OCI-LY3 (cell line): ENCODE measurements around the gene FOSL2.

ENCODE experiments used
- H2AFZ ChIP-seq: fragments of 200-600, 300-600 bp; shearing (Covaris generic); 2 replicates; pipeline ENCODE4 v1.6.0; 2014; ENCODE audit warnings: antibody characterized with exemption, low read depth, low read length
- H3K27ac ChIP-seq: fragments of 200-600, 300-600 bp; sonication (generic); 2 replicates; pipeline ENCODE4 v1.5.1; 2014; ENCODE audit warnings: mild to moderate bottlenecking, low read length, moderate library complexity, mixed read lengths
- H3K27me3 ChIP-seq: fragments of 200-600, 300-600 bp; sonication (generic); 2 replicates; pipeline ENCODE4 v1.6.1; 2014; ENCODE audit warnings: low read depth, low read length, mixed read lengths
- H3K36me3 ChIP-seq: fragments of 200-600, 300-600 bp; sonication (generic); replicated peaks from 2 replicates; pipeline ENCODE3; 2014; ENCODE audit warnings: low read depth, low read length, mixed read lengths
- H3K4me1 ChIP-seq: fragments of 300-600, 200-600 bp; sonication (generic); 2 replicates; pipeline ENCODE4 v1.6.1; 2014; ENCODE audit warnings: low read length, mixed read lengths
- H3K4me2 ChIP-seq: fragments of 200-600, 300-600 bp; sonication (generic); 2 replicates; pipeline ENCODE4 v1.6.1; 2014; ENCODE audit warnings: low read length, mixed read lengths
- H3K4me3 ChIP-seq: fragments of 300-600, 200-600 bp; sonication (generic); 2 replicates; pipeline ENCODE4 v1.5.1; 2014; ENCODE audit warnings: antibody characterized with exemption, mild to moderate bottlenecking, low read length, moderate library complexity
- H3K79me2 ChIP-seq: fragments of 300-600, 200-600 bp; shearing (Covaris generic); 2 replicates; pipeline ENCODE4 v1.6.1; 2014; ENCODE audit warnings: mild to moderate bottlenecking, low read length, mixed read lengths
- H3K9ac ChIP-seq: fragments of 300-600, 200-600 bp; shearing (Covaris generic); 2 replicates; pipeline ENCODE4 v1.6.0; 2014; ENCODE audit warnings: mild to moderate bottlenecking, low read length, moderate library complexity
- H3K9me3 ChIP-seq: fragments of 200-600, 300-600 bp; shearing (Covaris generic); 2 replicates; pipeline ENCODE4 v1.6.1; 2014; ENCODE audit warnings: low read length, mixed read lengths; ENCODE audit not compliant: insufficient read depth
- H4K20me1 ChIP-seq: fragments of 200-600, 300-600 bp; sonication (generic); 2 replicates; pipeline ENCODE4 v1.6.1; 2016; ENCODE audit warnings: low read length, mixed read lengths; ENCODE audit not compliant: insufficient read depth
- EZH2phosphoT487 ChIP-seq: fragments of 200-600 bp; shearing (Covaris generic); IDR thresholded peaks from 2 replicates; pipeline ENCODE4 v1.6.1; 2018; ENCODE audit warnings: antibody characterized with exemption, mixed run types, low read depth
- TF ChIP-seq, protein P1 (sequence below): fragments of 200-600, 300-600 bp; sonication (generic); IDR thresholded peaks from 2 replicates; pipeline ENCODE4 v1.5.1; 2014; ENCODE audit warnings: antibody characterized with exemption, low read length, low read depth

Gene FOSL2

DNA sequence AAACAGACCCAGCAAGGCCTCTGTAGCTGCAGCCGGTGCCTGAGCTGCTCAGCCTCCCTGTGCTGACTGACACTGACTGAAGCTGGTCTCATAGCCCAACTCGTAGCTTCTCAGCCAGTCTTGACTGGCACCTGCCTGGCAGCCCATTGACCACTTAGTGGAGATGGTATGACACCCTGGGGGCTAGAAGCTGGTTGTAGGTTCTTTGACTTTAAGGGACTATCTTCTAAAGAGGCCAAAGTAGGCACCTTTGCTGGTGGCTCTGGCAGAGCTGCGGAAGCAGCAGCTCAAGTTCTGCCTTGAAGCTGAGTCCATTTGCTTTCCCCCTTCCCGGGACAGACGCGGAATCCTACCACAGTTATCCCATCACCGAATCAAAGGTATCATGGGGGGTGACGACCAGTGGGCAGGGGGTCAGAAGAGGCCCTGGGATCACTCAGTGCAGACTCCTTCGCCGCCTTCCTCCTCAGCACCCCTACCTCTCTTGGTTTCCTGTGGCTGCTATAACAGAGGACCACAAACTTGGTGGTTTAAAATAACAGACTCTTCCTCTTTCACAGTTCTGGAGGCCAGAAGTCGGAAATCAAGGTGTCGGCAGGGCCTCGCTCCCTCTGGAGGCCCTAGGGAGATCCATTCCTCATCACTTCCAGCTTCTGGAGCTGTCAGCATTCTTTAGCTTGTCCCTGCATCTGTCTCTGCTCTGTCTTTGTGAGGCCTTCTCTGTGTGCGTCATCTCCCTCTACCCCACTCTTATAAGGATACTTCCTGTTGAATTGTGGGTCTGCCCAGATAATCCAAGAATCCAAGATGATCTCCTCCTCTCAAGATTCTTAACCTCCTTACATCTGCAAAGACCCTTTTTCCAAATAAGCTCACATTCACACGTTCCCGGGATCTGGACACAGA, 13.7 kb upstream of the FOSL2 start:
- Histone ChIP-seq H3K79me2 (no peaks in the 10 kb centered on the region), H2AFZ (no peak overlapping the region), H3K4me1 (no peaks in the 10 kb centered on the region), H3K4me2 (no peak overlapping the region), H3K9me3 (no peaks in the 10 kb centered on the region), H3K4me3 (no peak overlapping the region), H4K20me1 (no peaks in the 10 kb centered on the region), H3K9ac (no peak overlapping the region), H3K27me3 (peaks cover 18% of the 10 kb centered on the region), H3K36me3 (no peaks in the 10 kb centered on the region), H3K27ac (no peak overlapping the region)
- TF ChIP-seq EZH2phosphoT487, result no peak
- TF ChIP-seq, protein P1, sequence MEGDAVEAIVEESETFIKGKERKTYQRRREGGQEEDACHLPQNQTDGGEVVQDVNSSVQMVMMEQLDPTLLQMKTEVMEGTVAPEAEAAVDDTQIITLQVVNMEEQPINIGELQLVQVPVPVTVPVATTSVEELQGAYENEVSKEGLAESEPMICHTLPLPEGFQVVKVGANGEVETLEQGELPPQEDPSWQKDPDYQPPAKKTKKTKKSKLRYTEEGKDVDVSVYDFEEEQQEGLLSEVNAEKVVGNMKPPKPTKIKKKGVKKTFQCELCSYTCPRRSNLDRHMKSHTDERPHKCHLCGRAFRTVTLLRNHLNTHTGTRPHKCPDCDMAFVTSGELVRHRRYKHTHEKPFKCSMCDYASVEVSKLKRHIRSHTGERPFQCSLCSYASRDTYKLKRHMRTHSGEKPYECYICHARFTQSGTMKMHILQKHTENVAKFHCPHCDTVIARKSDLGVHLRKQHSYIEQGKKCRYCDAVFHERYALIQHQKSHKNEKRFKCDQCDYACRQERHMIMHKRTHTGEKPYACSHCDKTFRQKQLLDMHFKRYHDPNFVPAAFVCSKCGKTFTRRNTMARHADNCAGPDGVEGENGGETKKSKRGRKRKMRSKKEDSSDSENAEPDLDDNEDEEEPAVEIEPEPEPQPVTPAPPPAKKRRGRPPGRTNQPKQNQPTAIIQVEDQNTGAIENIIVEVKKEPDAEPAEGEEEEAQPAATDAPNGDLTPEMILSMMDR, result no peak

DNA sequence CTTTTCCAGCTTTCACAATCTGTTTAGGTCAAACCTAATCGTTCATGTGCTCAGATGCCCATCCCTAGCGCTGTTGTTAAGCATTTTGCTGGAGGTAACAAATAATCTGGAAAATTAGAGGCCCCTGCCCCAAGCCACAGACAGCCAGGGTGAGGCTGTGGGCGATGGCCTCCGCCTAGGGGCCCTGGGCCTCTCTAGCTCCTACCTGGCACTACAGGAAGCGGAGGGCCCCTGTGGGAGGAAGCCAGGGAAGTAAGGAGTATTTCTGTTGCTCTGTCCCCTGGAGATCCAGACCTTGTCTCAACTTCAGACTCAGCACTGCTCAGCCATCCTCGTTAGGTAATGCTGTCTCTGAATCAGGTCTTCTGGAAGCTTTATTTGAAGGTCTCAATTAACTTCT, 12.4 kb upstream of the FOSL2 start:
- Histone ChIP-seq H3K9ac (no peak overlapping the region), H3K4me1 (no peaks in the 10 kb centered on the region), H3K27me3 (peaks cover 12% of the 10 kb centered on the region), H3K4me2 (no peak overlapping the region), H4K20me1 (no peaks in the 10 kb centered on the region), H3K36me3 (no peaks in the 10 kb centered on the region), H2AFZ (no peak overlapping the region), H3K4me3 (no peak overlapping the region), H3K79me2 (no peaks in the 10 kb centered on the region), H3K9me3 (no peaks in the 10 kb centered on the region), H3K27ac (no peak overlapping the region)
- TF ChIP-seq EZH2phosphoT487, result no peak
- TF ChIP-seq, protein P1, result no peak

DNA sequence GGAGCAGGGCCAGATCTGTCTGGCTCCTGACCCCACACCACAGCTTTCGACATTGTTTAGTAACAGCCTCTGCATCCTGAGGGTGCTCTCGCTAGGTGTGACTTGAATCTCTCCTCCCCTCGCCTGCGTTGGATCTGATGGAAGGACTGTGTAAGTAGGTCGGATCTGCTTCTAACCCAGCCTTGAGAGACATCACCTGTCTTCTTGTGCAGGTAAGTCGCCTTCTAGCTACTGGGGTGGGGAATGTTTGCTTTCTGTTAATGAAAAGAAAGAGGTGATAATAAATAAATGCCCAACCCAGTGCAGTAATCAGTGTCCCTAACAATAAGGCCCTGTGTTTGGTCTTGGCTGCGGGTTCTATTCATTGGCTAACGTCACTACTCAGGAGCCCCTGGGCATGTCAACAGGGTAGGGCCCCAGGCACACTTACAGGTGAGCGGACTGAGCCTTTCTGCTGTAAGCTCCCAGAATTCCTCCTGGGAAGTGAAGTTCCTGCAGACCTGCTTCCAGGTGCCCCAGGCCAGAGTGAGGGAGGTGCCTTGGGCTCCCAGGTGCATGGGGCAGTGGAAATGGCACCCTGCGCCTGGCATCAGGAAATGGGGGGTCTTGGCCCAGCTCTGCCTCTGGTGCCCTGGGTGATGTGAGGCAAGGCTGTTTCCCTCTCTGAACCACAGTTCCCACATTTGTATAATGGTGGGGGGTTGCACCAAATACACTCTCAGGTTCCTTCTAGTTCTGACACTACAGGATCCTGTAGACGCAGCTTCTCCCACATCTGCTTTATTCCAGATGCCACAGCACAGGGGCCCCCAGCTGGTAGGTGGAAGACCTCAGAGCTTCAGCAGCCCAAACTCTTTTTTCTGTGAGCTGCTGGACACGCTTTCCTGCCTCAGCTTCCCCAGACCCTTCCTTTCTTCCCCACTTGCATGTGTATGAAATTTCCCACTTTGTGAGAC, 11.2 kb upstream of the FOSL2 start:
- H3K4me3 ChIP-seq, result no peak overlapping the region
- no peaks in the 10 kb centered on the region for H3K9me3 ChIP-seq
- H3K79me2 ChIP-seq, result no peaks in the 10 kb centered on the region
- TF ChIP-seq EZH2phosphoT487, result no peak
- TF ChIP-seq, protein P1, result peak; percentile 13; the same call in 1 of the 2 replicates
- no peak overlapping the region for H3K4me2 ChIP-seq
- H3K9ac ChIP-seq, result no peak overlapping the region
- H3K4me1 ChIP-seq, result no peaks in the 10 kb centered on the region
- H3K27ac ChIP-seq, result no peak overlapping the region
- H4K20me1 ChIP-seq, result no peaks in the 10 kb centered on the region
- no peak overlapping the region for H2AFZ ChIP-seq
- no peaks in the 10 kb centered on the region for H3K36me3 ChIP-seq
- H3K27me3 ChIP-seq, result peaks cover 21% of the 10 kb centered on the region

DNA sequence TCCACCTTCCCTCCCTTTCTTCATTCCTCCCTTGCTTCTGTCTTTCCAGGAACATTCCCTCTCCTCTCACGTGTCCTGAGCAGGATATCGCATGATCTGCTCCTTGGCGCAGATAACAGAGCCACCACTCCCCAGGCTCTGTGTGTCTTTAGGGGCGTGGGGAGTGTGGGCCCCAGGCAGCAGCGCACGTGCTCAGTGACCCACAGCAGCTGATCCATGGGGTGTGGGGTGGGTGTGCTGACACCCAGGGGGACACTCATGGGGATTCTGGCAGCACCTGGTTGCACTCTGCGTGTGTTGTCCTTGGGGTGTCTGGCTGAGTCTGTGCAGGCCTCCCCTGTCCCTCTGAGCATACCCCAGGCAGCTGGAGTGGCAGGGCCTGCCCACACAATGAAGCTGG, 9.9 kb upstream of the FOSL2 start:
- Histone ChIP-seq H3K4me3 (no peak overlapping the region), H3K9ac (no peak overlapping the region), H3K27me3 (peaks cover 25% of the 10 kb centered on the region), H4K20me1 (no peaks in the 10 kb centered on the region), H3K4me1 (no peaks in the 10 kb centered on the region; the same call in 1 of the 2 replicates), H3K9me3 (no peaks in the 10 kb centered on the region), H3K4me2 (no peak overlapping the region), H2AFZ (no peak overlapping the region), H3K27ac (no peak overlapping the region), H3K36me3 (no peaks in the 10 kb centered on the region), H3K79me2 (no peaks in the 10 kb centered on the region)
- TF ChIP-seq, protein P1, result no peak
- no peak for TF ChIP-seq EZH2phosphoT487
